T-helper 2 cell (primary cell): ENCODE data around the gene MMADHC.

Source experiments
- DNase-seq, 5 experiments: peaks; one replicate each; pipeline versions ENCODE4 v3.0.0 to v3.0.0-alpha.2; 2012 to 2022
- total RNA-seq, 2 donors: gene quantifications; one replicate each; lab custom pipeline; 2026; lab: John Stamatoyannopoulos, UW

The MMADHC gene
- 67.3 to 76.3 reads per million in 2 donors for total RNA-seq

DNA sequence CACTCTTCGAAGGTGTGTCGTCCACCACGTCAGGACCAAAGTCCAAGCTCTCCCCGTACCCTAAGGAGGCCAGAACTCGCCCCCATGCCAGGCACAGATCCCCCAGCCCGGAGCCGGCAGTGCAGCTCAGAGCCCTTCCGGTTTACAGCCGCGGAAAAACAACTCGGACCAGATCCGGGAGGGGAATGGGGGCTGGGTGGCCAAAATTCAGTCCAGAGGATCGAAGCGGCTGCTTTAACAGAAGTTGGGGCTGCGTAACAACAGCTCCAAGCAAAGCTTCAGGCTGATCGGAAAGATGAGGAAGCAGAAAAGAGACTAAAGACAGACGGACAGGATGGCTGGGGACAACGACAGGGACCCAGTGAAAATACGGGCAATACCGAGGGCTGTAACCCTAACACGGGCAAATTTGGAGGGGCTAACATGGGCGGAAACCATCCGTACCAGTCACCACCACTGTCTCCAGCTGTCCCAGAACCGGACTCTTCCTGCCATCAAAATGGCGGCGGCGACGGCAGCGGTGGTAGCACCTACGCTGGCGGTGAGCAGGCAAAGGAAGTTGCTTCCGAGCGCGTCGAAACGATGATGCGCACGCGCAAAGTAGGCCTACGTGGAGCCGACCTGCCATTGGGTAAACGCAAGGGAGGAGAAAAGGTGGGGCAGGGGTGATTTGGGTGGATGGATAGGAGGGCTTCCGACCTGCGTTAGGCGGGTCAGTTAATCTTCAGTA, at the start of gene MMADHC:
Gene MMADHC, minus strand, starts transcription at position 556 of the 730 bp plus-strand sequence. CDS start 678 bp downstream, outside the sequence.
- peak; percentile 83 to 98 (median 88) for DNase-seq

DNA sequence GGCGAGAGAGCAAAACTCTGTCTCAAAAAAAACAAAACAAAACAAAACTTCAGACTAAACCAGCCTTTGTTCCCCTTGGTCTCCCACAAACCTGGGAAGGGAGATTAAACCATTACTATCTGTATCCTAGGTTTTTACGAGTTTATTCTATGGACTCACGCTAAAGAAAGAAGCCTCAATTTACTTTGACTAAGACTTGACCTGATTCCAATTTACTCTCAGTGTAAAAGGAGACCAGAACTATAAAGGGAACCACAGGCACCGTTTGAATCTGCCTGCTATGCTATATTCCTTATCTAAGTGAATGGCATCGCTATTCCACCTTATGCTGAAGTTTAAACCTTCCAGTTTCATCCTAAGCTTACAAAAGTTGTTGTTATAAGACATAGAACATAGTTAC, 46.5 kb upstream of the MMADHC start:
- no peak for DNase-seq

DNA sequence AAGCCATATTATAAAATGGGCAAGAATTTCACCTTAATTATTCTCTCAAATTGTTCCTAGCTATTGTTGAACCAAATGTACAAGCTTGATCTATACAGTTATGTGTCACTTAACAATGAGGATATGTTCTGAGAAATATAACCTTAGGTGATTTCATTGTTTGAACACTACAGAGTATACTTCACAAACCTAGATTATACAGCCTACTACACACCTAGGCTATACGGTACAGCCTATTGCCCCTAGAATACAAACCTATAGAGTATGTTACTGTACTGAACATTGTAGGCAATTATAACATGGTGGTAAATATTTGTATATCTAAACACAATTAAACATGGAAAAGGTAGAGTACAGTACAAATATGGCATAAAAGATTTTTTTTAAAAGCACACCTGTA, 42.9 kb upstream of the MMADHC start:
- DNase-seq = no peak

DNA sequence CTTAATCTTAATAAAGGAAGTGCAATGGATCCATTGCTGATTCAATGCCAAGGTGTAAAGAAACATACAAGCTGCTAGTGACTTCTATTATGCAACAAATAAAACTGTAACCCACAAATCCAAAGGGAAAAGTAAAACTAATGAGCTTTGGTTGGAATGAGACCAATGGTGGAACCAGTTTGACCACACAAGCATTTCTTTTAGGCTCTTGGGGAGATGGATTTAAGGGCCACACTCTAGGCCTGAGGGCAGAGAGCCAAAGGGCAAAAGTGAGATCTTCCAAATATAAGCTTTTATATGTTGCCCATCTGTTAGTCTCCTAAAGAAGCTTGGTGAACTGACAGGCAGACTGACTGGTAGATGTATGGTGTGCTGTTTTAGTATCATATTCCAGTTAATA, 41.5 kb upstream of the MMADHC start:
- no peak for DNase-seq

DNA sequence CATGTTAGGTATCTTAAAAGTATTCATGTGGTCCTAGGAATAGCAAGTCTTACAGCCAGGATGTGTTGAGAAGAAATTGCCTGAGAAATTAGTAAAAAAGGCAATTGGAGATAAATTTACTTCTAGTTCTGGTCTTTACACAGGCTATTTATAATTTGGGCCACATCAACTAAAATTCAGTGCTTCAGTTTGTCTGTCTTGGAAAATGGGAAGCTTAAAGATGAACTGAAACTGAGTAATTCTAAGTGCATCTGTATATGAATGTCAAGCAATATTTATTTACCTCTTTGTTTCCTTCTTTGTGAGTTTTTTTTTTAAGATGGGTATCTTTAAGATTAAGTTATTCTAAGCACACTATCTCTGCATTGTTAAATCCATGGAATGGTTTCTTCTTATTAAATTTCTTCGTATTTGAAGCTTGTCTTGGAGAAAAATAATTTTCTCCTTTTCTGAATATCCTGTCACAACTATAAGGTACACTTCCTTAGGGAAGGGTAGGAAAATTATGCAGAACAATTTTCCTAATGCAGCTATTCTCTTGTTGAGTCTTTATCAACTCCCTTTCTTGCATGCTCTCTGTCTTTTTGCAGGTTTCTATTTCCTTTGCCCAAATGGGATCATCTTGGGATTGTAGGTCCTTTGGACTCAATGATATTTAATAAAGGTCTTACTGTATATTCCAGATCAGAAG, 39.7 kb upstream of the MMADHC start:
- DNase-seq = no peak

DNA sequence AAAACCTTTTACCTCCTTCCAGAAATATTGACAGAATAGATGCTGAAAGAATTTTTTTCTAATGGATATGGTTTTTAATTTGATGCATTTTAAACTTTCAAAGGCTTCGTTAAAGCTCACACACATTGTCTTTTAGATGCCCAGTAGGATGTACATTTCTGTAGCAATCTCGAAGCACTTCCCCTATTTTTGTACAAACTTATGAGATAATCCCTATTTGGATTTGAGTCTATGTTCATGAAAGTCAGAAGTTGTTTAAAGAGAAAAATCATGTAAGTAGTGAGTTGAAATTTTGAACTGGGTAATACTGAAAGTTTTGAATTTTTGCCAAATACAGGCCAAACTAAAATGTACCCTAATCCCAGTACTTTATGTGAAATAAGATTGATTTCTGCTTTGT, 38.1 kb upstream of the MMADHC start:
- no peak for DNase-seq

DNA sequence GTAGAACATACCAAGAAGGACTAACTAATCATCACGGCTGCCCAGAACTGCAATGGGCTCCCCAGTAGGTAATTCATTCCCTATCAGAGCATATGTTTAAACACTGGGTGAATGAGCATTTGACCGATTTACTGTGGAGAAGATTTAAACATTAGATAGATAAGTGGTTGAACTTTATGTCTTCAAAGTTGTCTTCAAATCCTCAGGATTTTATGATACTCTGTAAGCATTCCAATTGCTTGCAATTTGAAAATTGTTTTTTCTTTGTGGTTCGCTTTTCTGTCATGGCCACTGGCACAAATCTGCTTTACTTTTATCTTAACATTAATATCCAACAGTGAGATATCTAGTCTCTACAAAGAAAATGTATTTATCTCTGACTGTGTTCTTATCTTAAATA, 37.7 kb upstream of the MMADHC start:
- DNase-seq = no peak

DNA sequence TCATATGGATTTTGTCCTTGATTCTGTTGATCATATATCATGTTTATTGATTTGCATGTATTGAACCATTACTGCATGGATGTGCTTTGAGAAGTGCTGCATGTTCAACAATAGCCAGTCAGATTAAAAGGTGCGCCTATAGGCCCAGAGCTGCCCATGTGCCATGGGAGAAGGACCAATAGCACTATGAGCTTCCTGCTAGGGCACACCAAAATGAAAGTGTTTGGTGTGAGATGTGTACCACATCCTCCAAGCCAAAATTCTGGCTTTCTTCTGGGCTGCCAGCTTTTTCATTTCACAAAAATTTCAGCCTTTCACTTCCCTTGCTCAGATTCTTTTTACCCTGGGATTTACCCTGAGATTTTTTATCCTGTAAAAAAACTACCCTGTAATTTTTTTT, 34.8 kb upstream of the MMADHC start:
- peak in 1 of 5 experiments; percentile 2 for DNase-seq

DNA sequence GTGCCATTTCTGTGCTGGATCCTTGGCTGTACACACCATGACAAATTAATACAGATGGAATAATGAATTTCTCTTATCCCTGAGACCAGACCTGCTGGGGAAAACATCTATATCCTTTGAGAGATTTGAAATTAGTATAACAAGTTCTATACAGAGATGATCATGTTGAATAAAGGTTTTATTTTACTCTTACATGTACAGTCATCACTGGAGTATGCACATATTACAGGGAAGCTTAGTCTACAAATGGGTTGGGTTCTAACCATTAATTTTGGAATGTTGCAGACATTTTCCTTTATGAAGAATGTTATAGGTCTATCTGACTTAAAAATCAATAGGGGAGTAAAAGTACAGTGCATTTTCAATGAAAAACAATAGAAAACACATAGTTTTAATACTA, 29.9 kb upstream of the MMADHC start:
- no peak for DNase-seq

DNA sequence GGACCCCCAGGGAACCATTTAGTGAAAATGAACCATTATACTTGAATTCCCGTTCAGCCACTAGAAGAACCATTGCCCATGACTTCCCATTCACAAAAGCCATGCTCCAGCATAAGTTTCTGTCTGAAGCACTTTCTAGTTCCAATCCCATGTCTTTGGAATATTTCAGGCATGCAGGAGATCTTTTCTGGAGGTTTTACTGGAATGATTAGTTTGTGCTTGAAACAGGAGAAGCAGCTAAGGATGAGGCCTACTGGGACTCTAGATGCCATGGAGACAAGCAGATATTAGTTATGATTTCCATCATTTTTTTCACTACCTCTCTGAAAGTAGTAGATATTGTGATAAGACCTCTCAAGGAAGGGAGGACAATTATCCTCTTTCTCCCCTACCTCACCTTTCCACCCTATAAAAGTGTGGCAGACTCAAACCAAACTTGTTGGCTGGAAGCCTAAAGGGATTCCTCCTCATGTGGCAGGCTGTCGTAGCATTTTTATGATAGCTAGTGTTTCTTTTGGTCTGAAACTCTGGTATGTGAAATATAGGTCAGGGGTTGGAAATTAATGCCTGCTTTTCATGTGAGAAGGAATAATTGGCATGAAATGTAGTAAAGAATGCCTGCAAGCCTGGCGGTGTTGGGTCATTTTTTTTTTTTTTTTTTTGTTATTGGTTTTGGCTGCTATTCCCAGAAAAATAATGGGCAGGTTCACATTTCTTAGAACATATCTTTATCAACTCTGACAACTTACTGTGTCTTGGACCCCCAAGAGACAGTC, 29.3 kb upstream of the MMADHC start:
- DNase-seq = no peak

DNA sequence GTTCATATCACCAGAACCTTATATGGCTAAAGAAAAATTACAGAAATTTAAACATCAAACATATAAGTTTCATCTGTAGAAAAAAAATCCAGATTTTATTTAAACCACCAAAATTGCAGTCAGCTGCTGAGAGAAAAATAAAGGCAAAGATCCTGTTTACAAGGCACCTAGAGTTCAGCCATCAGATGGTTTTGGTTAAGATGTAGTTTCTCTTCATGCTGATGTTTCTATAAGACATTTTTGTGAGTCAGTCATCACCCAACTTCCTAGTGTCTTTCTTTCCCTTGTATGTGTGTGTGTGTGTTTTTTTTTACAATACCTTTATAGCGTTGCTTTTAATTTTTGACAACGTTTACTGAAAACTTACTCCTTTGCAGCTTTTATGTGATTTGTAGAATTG, 26.1 kb upstream of the MMADHC start:
- DNase-seq = no peak

DNA sequence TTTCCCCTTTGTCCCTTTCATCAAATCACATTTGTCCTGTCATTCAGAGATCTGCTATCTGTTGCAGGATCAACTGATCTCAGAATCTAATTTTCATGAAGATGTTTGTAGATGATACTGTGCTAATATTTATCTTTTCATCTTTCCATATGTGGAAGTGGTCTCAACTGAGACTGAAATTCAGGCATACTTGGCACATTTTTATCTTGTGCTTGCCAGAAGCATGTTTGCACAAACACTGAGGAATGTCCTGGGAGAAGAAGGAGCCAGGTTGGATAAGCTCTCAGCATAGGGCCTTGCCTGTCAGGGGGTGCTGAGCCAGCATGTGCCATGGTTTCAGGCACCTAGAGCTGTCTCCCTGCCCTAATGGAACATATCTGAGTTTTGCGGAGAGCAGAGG, 24.5 kb upstream of the MMADHC start:
- DNase-seq = no peak

DNA sequence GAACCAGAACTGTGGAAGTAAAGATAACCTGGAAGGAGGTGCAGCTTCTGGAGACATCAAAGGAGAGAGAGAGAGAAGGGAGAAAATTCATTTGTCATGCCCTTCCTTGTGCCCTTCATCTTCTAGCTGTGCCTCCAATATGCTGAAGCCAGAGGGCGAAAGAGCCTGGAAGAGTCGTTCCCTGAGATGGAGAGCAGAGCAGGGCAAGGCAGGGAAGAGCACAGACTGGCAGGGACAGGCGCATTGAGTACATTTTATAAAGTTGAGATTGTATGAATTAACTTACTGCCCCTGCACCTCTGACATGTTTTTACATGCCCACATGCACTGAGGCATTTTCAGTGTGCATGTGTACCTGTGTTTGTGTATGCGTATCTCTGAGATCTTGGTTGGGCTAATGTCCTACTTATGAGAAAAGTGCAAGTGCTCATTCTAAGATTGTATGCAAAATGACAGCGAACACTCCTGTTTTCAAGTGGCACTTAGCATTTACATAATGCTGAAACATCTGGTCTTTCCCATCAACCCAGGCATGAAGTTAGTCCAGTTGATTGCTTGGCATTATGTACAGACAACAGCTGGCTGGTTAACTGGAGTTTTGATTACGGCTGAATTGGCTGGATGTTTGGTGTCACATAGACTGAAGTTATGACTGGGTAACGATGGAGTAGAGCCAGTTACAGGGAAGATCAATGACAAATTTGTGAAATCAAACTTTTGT, 23.7 kb upstream of the MMADHC start:
- DNase-seq = no peak

DNA sequence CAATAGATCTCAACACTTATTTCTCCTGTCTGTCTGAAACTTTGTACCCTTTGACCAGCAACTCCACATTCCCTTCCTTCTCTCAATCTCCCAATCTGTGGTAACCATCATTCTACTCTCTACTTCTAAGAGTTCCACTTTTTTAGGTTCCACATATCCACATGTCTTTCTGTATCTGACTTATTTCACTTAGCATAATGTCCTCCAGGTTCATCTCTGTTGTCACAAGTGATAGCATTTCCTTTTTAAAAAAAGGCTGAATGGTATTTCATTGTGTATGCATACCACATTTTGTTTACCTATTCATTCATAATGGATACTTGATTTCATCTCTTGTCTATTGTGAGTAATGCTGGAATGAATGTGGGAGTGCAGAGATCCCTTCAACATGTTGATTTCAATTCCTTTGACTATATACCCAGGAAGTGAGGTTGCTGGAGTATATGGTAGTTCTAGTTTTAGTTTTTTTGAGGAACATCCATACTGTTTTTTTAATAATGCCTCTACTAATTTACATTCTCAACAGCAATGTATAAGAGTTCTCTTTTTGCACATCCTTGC, 18.8 kb upstream of the MMADHC start:
- no peak for DNase-seq

DNA sequence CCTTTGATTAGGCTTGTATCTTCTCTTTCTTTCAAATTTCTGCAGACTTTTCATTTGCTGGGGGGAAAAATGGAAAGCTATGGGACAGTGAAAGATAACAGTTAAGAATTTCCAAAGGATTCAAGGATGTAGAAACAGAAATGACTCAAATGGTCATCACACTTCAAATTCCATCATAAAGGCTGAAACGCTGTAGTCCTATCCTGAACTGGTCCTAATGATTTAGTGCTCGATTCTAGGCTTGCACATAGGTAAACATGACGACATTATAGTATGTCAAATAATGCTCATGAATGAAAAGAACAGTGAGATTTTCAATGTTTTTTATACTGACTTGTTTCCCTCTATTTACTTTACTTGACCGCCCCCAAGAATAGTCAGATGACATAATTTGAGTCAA, 15.7 kb upstream of the MMADHC start:
- DNase-seq = no peak

DNA sequence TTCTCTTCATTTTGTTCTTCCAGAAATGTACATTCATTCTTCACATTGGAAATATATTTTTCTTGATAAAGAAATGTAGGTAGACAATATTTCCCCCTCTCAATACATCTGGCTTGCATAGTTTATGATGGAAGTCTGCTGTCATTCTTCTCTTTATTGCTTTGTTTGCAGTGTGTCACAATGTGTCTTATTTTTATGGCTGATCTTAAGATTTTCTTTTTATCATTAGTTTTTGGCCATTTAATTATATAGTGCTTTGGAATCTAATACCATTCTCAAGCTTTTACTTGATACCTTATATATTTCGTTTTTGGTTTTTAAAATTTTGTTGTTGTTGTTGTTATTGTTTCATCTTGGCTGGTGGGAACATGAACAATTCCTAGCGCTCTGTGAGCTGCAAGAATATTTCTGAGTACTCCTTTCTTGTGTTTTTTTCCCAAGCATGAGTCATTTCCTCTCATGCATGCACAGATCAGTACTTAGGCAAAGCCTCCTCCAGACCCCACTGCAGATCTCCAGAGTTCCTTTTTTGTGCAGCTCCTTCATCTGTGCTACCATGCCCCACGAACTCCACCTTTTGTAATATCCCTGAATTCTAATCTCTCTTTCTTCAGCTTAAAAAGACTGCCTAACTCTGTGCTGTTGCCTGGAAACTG, 13.7 kb upstream of the MMADHC start:
- no peak for DNase-seq

DNA sequence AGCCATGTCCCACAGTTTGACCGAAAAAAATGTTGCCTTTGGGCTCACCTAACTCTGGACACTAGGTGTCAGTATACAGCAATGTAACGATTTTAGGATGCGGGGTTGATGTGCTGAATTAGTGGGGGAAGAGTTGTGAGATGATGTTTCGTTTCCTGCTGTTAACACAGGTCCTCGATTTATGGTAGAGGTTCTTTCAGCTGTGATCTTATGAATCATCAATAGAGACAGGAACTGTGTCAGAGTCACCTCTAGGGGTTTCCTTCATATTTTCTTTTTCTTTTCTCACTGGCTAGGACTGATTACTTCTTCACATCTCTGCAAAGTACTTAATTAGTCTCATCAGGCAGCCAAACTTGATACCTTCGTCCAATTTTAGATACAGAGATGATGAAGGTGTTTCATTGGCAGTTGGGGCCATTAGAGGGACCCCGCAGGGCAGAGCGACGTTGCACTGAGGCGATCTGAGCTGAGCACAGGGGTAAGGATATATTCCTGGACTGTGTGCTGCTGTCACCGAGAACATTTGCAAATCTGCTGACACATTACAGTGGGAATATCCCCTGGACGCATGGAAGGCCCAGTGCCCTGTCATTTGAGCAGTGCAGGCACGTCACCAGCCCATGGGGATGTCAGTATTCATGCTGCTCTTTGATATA, 10.2 kb upstream of the MMADHC start:
- DNase-seq = peak in 4 of 5 experiments; percentile 9 to 91 (median 36)

DNA sequence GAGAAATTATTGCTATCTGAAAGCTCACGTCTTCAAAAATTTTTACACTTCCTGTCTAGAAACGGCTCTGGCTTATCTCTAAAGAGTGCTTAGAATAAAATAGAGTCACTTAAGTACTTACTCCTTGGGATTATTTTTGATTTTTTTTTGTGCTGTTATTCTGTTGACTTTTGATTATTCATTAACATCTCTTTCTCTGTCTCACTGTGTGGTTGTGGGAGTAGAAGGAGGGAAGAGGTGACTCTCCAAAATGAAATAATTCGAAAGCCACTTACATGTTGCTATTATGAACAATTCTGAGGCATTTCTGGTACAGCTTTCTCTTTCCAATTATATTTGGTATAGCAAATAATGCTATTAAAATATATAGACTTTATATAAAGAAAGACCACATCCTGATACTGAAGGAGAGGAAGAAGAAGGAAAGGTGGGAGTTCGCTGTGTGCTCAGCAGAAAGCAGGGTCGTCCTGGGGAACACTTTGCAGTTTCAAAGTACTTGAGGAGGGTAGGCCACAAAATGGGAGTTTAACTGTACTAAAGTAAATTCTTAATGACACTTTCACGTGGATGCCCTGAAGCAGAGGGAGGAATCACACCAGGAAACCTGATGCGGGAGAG, 9.6 kb upstream of the MMADHC start:
- DNase-seq = no peak

DNA sequence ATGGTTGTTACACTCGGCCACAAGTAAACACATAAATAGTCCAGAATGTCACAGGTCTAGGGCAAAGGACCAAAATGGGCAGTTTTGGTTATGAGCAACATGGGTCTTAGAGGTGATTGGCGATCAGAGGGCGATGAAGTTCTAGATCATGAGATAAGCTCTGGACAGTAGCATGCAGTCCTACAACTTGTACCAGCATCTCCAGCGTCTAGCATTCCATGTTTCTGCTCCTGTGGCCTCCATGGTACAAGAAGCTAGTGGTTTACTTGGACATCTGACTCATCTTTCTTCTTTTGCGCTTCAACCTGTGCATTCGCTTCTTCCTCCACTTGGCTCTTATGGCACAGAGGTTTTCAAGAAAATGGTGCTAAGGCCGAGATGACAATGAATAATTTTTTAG, 8.9 kb upstream of the MMADHC start:
- DNase-seq = no peak

DNA sequence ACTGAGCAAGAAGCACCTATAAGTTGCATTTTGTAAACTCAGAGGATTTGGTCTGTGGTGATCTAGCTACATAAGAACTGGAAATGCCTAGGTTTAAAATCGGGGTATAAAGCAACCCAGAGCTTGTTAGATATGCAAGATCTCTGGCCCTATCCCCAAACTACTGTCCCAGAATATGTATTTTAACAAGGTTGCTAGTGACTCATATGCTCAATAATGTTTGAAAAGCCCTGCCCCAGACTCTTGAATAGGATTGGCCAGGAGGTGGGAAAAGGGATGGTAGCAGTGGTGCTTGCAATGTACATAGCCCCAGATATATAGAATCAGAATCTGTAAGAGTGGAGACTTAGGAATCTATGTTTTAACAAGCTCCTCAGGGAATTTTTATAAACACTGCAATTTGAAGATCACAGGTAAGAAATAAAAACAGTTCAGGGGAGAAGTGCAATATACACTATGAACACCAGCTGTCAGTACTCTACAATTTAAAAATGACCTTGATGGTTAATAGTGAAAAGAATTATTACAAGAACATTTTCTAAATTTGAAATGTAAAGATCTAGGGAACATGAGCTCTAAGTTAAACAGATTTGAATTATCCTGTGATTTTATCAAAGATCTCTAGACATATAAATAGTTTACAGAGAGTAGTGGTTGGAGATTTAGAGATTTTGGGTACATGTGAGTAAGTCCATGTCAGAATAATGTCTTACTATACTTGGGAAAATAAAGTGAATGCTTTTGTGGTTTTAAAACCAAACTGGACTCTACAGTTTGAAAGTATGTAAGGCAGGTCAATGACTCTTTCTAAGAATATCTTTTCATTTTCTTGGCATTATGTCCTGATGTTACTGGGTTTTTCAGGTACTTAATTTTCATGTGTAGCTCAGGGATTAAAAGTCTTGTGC, 7.7 kb upstream of the MMADHC start:
- no peak for DNase-seq
